ENCODE data around the gene PLVAP. TPM values are rescaled to one million over a fixed set of nuclear protein-coding genes. Genes with fewer than 3 reads are reported as not detected.
A peak's percentile ranks its signal among the peaks of the same experiment; 100 is the strongest.

Gene PLVAP
- total and polyA plus RNA-seq, 9 of the 15 experiments (the other 6 are each of a cell fraction or from before 2014, with no cell fraction given): 0.09 to 0.84 (median 0.51) TPM; not detected in 4

DNA sequence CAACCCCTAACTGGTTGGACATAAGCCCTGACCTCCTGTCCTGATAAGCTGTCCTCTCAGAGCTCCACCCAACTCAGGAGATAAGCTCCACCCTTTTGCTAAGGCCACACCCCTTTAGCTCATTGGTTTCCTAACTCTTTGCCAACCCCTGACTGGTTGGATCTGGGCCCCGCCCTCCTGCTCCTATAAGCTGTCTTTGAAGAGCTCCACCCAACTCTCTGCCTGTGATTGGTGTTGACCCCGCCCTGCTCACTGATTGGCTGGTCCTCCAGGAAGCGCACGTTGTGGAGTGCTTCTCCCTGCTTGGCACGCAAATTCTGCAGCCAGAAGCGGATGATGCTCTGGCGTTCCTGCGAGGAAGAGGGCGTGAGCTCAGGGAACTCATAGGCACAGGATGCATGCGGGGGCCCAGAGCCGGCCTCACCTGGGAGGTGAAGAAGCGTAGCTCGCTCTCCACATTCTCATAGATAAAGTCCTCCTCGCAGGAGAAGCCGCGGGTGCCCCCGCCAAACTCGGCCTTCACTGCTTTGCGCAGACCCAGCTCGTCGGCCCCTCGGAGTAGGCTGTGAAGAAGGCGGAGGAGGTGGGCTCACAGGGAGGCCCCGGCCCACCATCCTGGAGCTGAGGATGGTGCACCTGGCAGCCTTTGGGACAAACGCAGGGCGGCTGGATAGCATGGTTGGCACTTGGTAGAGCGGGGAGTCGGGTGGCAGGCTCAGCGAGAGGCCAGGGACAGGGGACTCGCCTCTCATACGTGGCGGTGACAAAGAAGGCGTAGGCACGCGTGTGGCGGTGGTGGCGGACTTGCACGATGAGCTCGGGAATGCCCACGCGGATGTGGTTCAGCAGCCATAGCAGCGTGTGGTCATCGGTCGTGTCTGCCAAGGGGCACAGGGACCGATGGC lies 44.2 kb downstream of the PLVAP start (continued):
- TF ChIP-seq E2F8 (IDR thresholded peaks at IDR 0.05; ENCODE audit: low read depth, partially characterized antibody) (no peak), ERF (CRISPR knock-in tag; IDR thresholded peaks at IDR 0.05) (no peak), ZC3H8 (IDR thresholded peaks at IDR 0.05) (no peak), FOXJ2 (tag; IDR thresholded peaks at IDR 0.05) (no peak), FOXK2 (conservative IDR thresholded peaks at IDR 0.05 in 1 of 2, IDR thresholded peaks at IDR 0.05 in 1 of 2; ENCODE audit: low read depth in 2 of 2) (0 out of 4 replicates have a peak, but pooled peaks of 1 of the 2 experiments have one; percentile 49), THAP7 (CRISPR knock-in tag; IDR thresholded peaks at IDR 0.05) (no peak), TRIM24 (IDR thresholded peaks at IDR 0.05) (no peak), ZNF707 (CRISPR knock-in tag; conservative IDR thresholded peaks at IDR 0.05) (no peak), KAT2B (IDR thresholded peaks at IDR 0.05; ENCODE audit: low read depth, low read length) (no peak), IRF9 (tag; IDR thresholded peaks at IDR 0.05) (no peak), KDM4B (IDR thresholded peaks at IDR 0.05; ENCODE audit: borderline replicate concordance in 2 of 2, low read depth in 1 of 2) (no peak), ZNF717 (CRISPR knock-in tag; IDR thresholded peaks at IDR 0.05) (no peak)
- TF ChIP-seq, protein P1, sequence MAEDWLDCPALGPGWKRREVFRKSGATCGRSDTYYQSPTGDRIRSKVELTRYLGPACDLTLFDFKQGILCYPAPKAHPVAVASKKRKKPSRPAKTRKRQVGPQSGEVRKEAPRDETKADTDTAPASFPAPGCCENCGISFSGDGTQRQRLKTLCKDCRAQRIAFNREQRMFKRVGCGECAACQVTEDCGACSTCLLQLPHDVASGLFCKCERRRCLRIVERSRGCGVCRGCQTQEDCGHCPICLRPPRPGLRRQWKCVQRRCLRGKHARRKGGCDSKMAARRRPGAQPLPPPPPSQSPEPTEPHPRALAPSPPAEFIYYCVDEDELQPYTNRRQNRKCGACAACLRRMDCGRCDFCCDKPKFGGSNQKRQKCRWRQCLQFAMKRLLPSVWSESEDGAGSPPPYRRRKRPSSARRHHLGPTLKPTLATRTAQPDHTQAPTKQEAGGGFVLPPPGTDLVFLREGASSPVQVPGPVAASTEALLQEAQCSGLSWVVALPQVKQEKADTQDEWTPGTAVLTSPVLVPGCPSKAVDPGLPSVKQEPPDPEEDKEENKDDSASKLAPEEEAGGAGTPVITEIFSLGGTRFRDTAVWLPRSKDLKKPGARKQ (CRISPR knock-in tag; IDR thresholded peaks at IDR 0.05): peak; percentile 76; the same call in 1 of the 2 replicates
- TF ChIP-seq, protein P2, sequence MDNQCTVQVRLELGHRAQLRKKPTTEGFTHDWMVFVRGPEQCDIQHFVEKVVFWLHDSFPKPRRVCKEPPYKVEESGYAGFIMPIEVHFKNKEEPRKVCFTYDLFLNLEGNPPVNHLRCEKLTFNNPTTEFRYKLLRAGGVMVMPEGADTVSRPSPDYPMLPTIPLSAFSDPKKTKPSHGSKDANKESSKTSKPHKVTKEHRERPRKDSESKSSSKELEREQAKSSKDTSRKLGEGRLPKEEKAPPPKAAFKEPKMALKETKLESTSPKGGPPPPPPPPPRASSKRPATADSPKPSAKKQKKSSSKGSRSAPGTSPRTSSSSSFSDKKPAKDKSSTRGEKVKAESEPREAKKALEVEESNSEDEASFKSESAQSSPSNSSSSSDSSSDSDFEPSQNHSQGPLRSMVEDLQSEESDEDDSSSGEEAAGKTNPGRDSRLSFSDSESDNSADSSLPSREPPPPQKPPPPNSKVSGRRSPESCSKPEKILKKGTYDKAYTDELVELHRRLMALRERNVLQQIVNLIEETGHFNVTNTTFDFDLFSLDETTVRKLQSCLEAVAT (IDR thresholded peaks at IDR 0.05): peak in 1 of 2 experiments; percentile 16; a peak in 1 of 4 replicates
- TF ChIP-seq, protein P3, sequence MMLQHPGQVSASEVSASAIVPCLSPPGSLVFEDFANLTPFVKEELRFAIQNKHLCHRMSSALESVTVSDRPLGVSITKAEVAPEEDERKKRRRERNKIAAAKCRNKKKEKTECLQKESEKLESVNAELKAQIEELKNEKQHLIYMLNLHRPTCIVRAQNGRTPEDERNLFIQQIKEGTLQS (IDR thresholded peaks at IDR 0.05): no peak
- TF ChIP-seq, protein P3 (CRISPR knock-in tag; conservative IDR thresholded peaks at IDR 0.05): 0 out of 2 replicates have a peak, but pooled peaks have one; percentile 31
- TF ChIP-seq, protein P4, sequence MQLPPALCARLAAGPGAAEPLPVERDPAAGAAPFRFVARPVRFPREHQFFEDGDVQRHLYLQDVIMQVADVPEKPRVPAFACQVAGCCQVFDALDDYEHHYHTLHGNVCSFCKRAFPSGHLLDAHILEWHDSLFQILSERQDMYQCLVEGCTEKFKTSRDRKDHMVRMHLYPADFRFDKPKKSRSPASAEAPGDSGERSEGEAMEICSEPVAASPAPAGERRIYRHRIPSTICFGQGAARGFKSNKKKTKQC (CRISPR knock-in tag; IDR thresholded peaks at IDR 0.05): peak; percentile 8; the same call in 1 of the 2 replicates

Measured in K562 (cell line).